Stimulated activated CD4-positive, alpha-beta T cell treated with anti-CD3 and anti-CD28 coated beads, Interleukin-1b, Interleukin-23, amount 100 ng/mL, for 4 hours (primary cell): Measurements from ENCODE around the gene LDB1.

Experiments used
- DNase-seq, 2 donors: peaks; one replicate each; pipeline ENCODE4 v3.0.0-alpha.2; 2020; ENCODE audit warnings: low read depth in 2 of 2

Gene LDB1

GRCh38 chr10:102120142-102120990, at the start of gene LDB1:
Gene LDB1 (minus strand): TSS chr10:102120368. CDS start chr10:102120110, 258 bp downstream.
- peak; percentile 30 to 52 for DNase-seq

GRCh38 chr10:102167861-102168260, 47.7 kb upstream of the LDB1 start:
- DNase-seq, result no peak

GRCh38 chr10:102163342-102163989, 43.3 kb upstream of the LDB1 start:
- no peak for DNase-seq

GRCh38 chr10:102159831-102160230, 39.7 kb upstream of the LDB1 start:
- DNase-seq, result no peak

- no peak for DNase-seq
These were observed 39.0 kb upstream of the LDB1 start for GRCh38 chr10:102159051-102159597.

GRCh38 chr10:102157224-102157623, 37.1 kb upstream of the LDB1 start:
- no peak for DNase-seq

- no peak for DNase-seq
These were observed 34.4 kb upstream of the LDB1 start for GRCh38 chr10:102154466-102155116.

- DNase-seq, result no peak
These were observed 33.0 kb upstream of the LDB1 start for GRCh38 chr10:102153093-102153620.

- DNase-seq, result peak; percentile 38 to 49
These were observed 32.4 kb upstream of the LDB1 start for GRCh38 chr10:102152545-102152890.

- peak; percentile 99 for DNase-seq
These were observed 31.8 kb upstream of the LDB1 start, which contains the start of gene NOLC1 for GRCh38 chr10:102151774-102152544. Gene NOLC1 (plus strand): TSS chr10:102152389. CDS start chr10:102152411, 22 bp downstream.

- no peak for DNase-seq
These were observed 31.0 kb upstream of the LDB1 start for GRCh38 chr10:102150970-102151773.

- no peak for DNase-seq
These were observed 28.1 kb upstream of the LDB1 start for GRCh38 chr10:102148275-102148674.

- no peak for DNase-seq
These were observed 27.4 kb upstream of the LDB1 start for GRCh38 chr10:102147561-102147960.

- no peak for DNase-seq
These were observed 26.8 kb upstream of the LDB1 start for GRCh38 chr10:102146971-102147428.

GRCh38 chr10:102141583-102142107, 21.5 kb upstream of the LDB1 start:
- DNase-seq, result no peak

- no peak for DNase-seq
These were observed 20.9 kb upstream of the LDB1 start for GRCh38 chr10:102140913-102141540.

- no peak for DNase-seq
These were observed 20.1 kb upstream of the LDB1 start for GRCh38 chr10:102140218-102140617.

- no peak for DNase-seq
These were observed 19.3 kb upstream of the LDB1 start for GRCh38 chr10:102139281-102140110.
